Measurements from ENCODE around the gene GPAT3.

GRCh38 chr4:83552083-83552482, 16.2 kb downstream of the GPAT3 start:
- TF ChIP-seq POLR2AphosphoS5 (IDR thresholded peaks at IDR 0.05; ENCODE audit: low read depth, low read length): no peak
- TF ChIP-seq CTCF (IDR thresholded peaks at IDR 0.05): no peak

All from Panc1 (cell line).